KMS-11 (cell line): Measurements from ENCODE around the gene ATP6V0E2.

Experiments used
- H2AFZ ChIP-seq: fragments of 200-600 bp; sonication (generic); 2 replicates; pipeline ENCODE4 v1.6.1; 2016; ENCODE audit warnings: antibody characterized with exemption, mixed run types, low read depth
- H3K27ac ChIP-seq: fragments of 200-600 bp; sonication (generic); 2 replicates; pipeline ENCODE4 v1.6.1; 2016; ENCODE audit warnings: mild to moderate bottlenecking, mixed run types
- H3K27me3 ChIP-seq: fragments of 200-600 bp; sonication (generic); 2 replicates; pipeline ENCODE4 v1.6.1; 2017; ENCODE audit warnings: mild to moderate bottlenecking, low read depth, mixed run types, moderate library complexity; ENCODE audit not compliant: insufficient read depth
- H3K36me3 ChIP-seq: fragments of 200-600 bp; sonication (generic); 2 replicates; pipeline ENCODE4 v1.6.1; 2017; ENCODE audit warnings: mild to moderate bottlenecking, mixed run types; ENCODE audit not compliant: insufficient read depth
- H3K4me1 ChIP-seq: fragments of 200-600 bp; sonication (generic); 2 replicates; pipeline ENCODE4 v1.6.1; 2016; ENCODE audit warnings: mild to moderate bottlenecking, low read depth, mixed run types; ENCODE audit not compliant: poor library complexity, severe bottlenecking
- H3K4me2 ChIP-seq: fragments of 200-600 bp; sonication (generic); 2 replicates; pipeline ENCODE4 v1.7.0; 2016; ENCODE audit warnings: mild to moderate bottlenecking, mixed run types
- H3K4me3 ChIP-seq: fragments of 200-600 bp; sonication (generic); IDR thresholded peaks from 2 replicates; pipeline ENCODE4 v1.6.1; 2017; ENCODE audit warnings: low read depth, low read length, mixed read lengths; ENCODE audit not compliant: insufficient read depth
- H3K79me2 ChIP-seq: fragments of 200-600 bp; sonication (generic); 2 replicates; pipeline ENCODE4 v1.6.1; 2016; ENCODE audit warnings: low read depth, mixed run types; ENCODE audit not compliant: insufficient read depth
- H3K9ac ChIP-seq: fragments of 200-600 bp; sonication (generic); 2 replicates; pipeline ENCODE4 v1.6.1; 2016; ENCODE audit warnings: mild to moderate bottlenecking, mixed run types
- H4K20me1 ChIP-seq: fragments of 200-600 bp; sonication (generic); 2 replicates; pipeline ENCODE4 v1.6.1; 2016; ENCODE audit warnings: mild to moderate bottlenecking, mixed run types; ENCODE audit not compliant: insufficient read depth
- TF ChIP-seq, protein P1 (sequence below): fragments of 200-600 bp; sonication (generic); conservative IDR thresholded peaks from 2 replicates; pipeline ENCODE4 v1.6.1; 2017; ENCODE audit warnings: low read depth, mild to moderate bottlenecking, antibody characterized with exemption, low read length, moderate library complexity, mixed read lengths

Gene ATP6V0E2

DNA sequence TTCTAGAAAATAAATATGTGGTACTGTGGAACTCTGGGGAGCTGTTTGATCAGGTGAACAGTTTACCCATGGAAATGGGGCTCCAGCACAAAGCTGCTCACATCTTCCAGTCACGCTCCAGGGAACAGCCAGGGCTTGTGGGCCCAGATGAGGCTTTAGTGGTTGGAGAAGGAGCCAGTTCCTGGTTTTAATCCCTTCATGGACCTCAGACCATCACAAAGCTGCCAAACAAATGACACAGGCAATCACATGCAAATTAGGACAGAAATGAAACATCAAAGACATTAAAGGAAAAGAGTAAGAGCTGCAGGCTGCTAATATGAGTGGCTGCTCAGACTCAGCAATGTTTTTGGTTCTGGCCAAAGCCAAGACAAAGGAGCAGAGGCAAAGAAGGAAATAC lies 2.2 kb upstream of the ATP6V0E2 start:
- Histone ChIP-seq H3K36me3 (no peaks in the 10 kb centered on the region), H3K9ac (no peak overlapping the region), H2AFZ (no peak overlapping the region), H3K4me3 (no peak overlapping the region), H3K79me2 (no peaks in the 10 kb centered on the region), H3K27ac (no peak overlapping the region), H3K27me3 (0 out of 2 replicates have a peak, but pooled peaks cover 5% of the 10 kb centered on the region), H4K20me1 (no peaks in the 10 kb centered on the region), H3K4me2 (no peak overlapping the region), H3K4me1 (peaks cover 12% of the 10 kb centered on the region)
- TF ChIP-seq, protein P1, sequence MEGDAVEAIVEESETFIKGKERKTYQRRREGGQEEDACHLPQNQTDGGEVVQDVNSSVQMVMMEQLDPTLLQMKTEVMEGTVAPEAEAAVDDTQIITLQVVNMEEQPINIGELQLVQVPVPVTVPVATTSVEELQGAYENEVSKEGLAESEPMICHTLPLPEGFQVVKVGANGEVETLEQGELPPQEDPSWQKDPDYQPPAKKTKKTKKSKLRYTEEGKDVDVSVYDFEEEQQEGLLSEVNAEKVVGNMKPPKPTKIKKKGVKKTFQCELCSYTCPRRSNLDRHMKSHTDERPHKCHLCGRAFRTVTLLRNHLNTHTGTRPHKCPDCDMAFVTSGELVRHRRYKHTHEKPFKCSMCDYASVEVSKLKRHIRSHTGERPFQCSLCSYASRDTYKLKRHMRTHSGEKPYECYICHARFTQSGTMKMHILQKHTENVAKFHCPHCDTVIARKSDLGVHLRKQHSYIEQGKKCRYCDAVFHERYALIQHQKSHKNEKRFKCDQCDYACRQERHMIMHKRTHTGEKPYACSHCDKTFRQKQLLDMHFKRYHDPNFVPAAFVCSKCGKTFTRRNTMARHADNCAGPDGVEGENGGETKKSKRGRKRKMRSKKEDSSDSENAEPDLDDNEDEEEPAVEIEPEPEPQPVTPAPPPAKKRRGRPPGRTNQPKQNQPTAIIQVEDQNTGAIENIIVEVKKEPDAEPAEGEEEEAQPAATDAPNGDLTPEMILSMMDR: no peak

DNA sequence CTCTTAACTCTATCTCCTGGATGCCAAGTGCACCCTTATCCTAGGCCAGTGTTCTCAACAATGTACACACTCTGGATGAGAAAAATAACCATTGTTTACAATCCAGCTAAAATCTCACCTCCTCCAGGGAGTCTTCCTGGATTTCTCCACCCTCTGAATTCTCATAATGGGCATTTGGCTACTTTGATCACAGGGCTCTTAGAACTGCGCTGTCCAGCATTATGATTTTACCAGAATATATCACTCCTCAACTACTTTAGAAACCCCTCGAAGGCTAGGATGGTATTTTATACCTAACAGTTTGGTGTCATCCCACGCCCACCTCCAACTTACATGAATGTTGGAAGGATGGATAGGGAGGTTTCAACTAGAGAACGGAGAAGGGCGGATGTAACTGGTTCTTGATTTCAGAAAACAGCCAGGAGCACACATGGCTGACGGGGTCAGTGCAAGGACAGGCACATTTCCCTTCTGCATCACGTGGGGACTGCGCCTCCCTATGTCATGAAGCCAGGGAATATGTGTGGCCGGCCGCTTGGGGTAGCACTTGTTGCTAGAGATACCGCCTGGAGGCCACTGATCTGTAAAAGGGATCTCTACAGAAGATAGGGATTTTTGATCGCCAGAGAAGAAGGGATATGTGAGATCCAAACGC lies 1.2 kb upstream of the ATP6V0E2 start:
- TF ChIP-seq, protein P1: no peak
- H3K27me3 ChIP-seq: 0 out of 2 replicates have a peak, but pooled peaks cover 5% of the 10 kb centered on the region
- peaks cover 12% of the 10 kb centered on the region for H3K4me1 ChIP-seq
- no peaks in the 10 kb centered on the region for H3K79me2 ChIP-seq
- no peaks in the 10 kb centered on the region for H4K20me1 ChIP-seq
- H3K4me3 ChIP-seq: peak overlapping the region; percentile 56
- no peak overlapping the region for H3K27ac ChIP-seq
- H3K9ac ChIP-seq: no peak overlapping the region
- H3K36me3 ChIP-seq: no peaks in the 10 kb centered on the region
- H2AFZ ChIP-seq: peak overlapping the region; percentile 90
- peak overlapping the region; percentile 89 for H3K4me2 ChIP-seq

DNA sequence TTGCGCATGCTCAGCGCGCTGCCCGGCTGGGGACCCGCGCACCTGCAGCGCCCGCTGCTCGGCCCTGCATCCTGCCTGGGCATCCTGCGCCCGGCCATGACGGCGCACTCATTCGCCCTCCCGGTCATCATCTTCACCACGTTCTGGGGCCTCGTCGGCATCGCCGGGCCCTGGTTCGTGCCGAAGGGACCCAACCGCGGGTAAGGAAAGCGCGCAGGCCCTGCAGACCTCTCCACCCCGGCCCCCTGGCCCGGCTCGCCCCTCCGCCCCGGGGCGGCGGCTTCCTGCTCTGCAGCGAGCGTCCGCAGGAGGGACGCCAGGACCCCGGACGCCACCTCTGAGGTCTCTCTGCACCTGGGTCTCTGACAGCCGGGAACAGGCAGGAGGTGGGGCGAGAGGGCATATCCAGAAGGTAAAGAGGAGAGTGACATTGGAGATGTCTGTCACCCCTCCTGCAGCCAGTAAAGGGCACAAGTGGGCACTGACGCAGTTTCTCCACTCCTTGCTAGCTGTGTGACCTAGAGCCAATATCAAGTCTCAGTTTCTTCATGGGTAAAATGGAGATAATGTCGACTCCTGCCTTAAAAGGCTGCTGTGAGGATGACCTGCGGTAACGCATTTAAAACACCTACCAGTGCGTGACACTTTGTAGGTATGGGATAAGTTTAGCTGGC lies 338 bp downstream of the ATP6V0E2 start:
- Histone ChIP-seq H2AFZ (peak overlapping the region; percentile 90), H3K4me1 (peaks cover 12% of the 10 kb centered on the region), H3K27ac (no peak overlapping the region), H3K4me2 (peak overlapping the region; percentile 89), H3K79me2 (no peaks in the 10 kb centered on the region), H4K20me1 (no peaks in the 10 kb centered on the region), H3K9ac (peak overlapping the region; percentile 33; the same call in 1 of the 2 replicates), H3K27me3 (0 out of 2 replicates have a peak, but pooled peaks cover 5% of the 10 kb centered on the region), H3K36me3 (no peaks in the 10 kb centered on the region), H3K4me3 (peak overlapping the region; percentile 56)
- TF ChIP-seq, protein P1: no peak

DNA sequence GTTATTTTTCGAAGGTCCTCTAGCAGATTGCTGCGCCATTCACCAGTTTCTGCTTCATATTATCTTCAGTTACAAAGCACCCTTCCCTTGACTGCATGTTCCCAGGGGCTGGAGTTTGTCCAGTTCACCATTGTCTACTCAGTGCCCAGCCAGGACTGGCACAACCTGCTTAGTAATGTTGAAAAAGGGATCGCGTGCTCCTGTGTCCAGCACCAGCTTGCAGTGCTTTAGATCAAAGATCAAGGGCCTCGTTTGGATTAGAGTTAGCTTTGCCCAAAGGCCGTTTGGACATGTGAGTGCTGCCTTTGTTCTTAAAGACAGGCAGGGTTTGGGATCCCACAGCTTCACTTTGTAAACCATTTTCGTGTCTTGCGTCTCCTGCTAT lies 867 bp downstream of the ATP6V0E2 start:
- no peak overlapping the region for H3K9ac ChIP-seq
- H3K4me2 ChIP-seq: peak overlapping the region; percentile 89
- H3K4me3 ChIP-seq: no peak overlapping the region
- no peaks in the 10 kb centered on the region for H3K36me3 ChIP-seq
- H3K27ac ChIP-seq: no peak overlapping the region
- 0 out of 2 replicates have a peak, but pooled peaks cover 5% of the 10 kb centered on the region for H3K27me3 ChIP-seq
- H3K79me2 ChIP-seq: no peaks in the 10 kb centered on the region
- TF ChIP-seq, protein P1: no peak
- H4K20me1 ChIP-seq: no peaks in the 10 kb centered on the region
- peaks cover 12% of the 10 kb centered on the region for H3K4me1 ChIP-seq
- peak overlapping the region; percentile 90 for H2AFZ ChIP-seq
